Fibroblast of lung (primary cell): ENCODE data around the gene OR1I1.

ENCODE experiments used
- CTCF ChIP-seq, 2 donors: IDR thresholded peaks in 1 of 2; conservative IDR thresholded peaks in 1 of 2; 1 replicate in 1 of 2; 2 replicates in 1 of 2; pipeline ENCODE4 v1.5.1; 2011 to 2012; ENCODE audit warnings: low read length in 2 of 2, control low read depth in 1 of 2, inconsistent platforms in 1 of 2, low read depth in 1 of 2, mild to moderate bottlenecking in 1 of 2
- EZH2 ChIP-seq: IDR thresholded peaks from 2 replicates; pipeline ENCODE4 v1.5.1; 2012; ENCODE audit warnings: low read length, control low read depth, mild to moderate bottlenecking; ENCODE audit errors: missing control alignments

GRCh38 chr19:15128162-15128770 is 46.3 kb downstream of the OR1I1 start:
- no peak for TF ChIP-seq CTCF (conservative IDR thresholded peaks at IDR 0.05 in 1 of 2, IDR thresholded peaks at IDR 0.05 in 1 of 2; ENCODE audit: low read depth in 1 of 2, low read length in 2 of 2)
- TF ChIP-seq EZH2: no peak
